MM.1S (cell line): ENCODE results near the gene TBX5.

ENCODE experiments used
- CTCF ChIP-seq: fragments of 300-600 bp; sonication (generic); IDR thresholded peaks from 2 replicates; pipeline ENCODE4 v1.5.1; 2016; ENCODE audit warnings: antibody characterized with exemption, low read length, mixed read lengths
- EZH2 ChIP-seq: fragments of 300-600 bp; sonication (generic); optimal IDR thresholded peaks from 2 replicates; pipeline ENCODE3; 2017; ENCODE audit warnings: low read depth, mild to moderate bottlenecking, antibody characterized with exemption, low read length, mixed read lengths

DNA sequence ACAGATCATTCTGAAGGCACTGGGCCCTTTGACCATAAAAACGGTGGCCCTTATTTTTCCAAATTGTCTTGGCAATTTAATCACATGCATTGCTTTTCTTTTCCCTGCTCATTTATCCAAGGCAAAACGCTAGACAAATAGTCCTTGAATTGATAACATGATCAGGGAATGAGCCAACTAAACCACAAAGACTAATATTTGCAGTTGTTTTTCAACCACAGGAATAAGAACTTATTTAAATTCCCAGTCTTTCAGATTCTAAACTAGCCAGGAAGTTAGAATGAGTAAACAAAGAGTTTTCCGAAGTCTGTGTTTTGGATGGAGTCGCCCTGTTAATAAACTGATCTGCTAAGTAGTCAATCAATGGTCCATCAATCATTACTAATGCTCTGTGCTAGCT, 14.9 kb downstream of the TBX5 start:
- TF ChIP-seq EZH2 = no peak
- TF ChIP-seq CTCF = no peak
